ENCODE measurements around the gene SHISA8.

The SHISA8 gene

DNA sequence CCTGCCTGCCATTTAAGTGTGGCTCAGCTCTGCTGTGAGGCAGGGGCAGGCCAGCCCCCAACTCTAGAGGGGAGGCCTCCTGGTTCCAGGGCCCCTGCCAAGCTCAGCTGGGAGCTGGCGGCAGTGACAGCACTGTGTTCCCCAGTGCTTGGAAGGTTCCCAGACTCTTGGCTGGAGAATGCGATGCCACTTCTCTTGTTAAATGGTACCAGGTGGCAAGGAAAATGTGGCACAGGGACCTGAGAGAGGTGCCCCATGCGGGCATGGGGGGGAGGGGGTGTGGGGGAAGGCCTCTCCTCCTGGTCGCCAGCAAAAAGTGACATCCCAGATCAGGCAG, 20.1 kb upstream of the SHISA8 start:
- Histone ChIP-seq H3K4me2 (ENCODE audit: low read depth, low read length, poor library complexity, severe bottlenecking) (no peak overlapping the region), H3K36me3 (ENCODE audit: low read length) (no peaks in the 10 kb centered on the region), H3K27ac (ENCODE audit: low read depth, low read length) (peak overlapping the region; percentile 93)

DNA sequence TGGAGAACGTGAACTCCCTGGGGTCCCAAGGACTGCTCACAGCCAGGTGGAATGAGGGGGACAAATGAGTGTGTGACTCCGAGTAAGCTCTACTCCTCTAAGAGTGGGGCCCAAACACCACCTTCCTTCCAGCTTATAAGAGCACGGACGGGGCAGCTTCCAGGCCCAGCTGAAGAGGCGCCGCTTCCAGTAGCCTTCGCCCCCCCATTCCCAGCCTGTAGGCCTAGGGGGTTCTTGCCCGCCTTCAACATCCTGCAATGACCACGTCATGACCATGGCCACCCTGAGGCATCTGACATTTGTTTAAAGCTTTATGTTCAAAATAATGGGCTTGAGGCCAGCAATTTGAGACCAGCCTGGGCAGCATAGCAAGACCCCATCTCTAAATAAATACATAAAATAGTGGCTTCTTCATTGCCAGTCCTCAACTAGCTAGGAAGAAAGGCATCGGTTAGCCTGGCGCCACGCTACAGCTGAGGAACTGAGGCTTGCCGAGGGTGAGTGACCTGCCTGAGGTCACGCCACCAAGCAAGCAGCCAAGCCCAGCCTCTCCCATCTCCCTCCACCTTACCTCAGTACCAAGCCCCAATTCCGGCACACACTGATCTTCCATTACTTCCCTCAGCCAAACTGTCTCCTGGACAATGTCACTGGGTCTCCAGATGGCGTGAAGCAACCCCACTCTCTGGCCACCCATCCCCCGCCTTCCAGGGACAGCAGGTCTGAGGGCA, 19.6 kb upstream of the SHISA8 start:
- H3K9ac ChIP-seq (ENCODE audit: low read length): no peak overlapping the region
- H3K9me3 ChIP-seq (ENCODE audit: insufficient read depth, low read length): no peaks in the 10 kb centered on the region

More for the DNA sequence above, 20.1 kb upstream of the SHISA8 start:
- H2AFZ ChIP-seq (ENCODE audit: low read depth, low read length, severe bottlenecking): no peak overlapping the region
- no peaks in the 10 kb centered on the region for H3K9me2 ChIP-seq (replicated peaks; ENCODE audit: insufficient read depth, low read length)
- peaks cover 43% of the 10 kb centered on the region for H3F3A ChIP-seq (ENCODE audit: insufficient read depth)
- no peaks in the 10 kb centered on the region for H3K27me3 ChIP-seq (ENCODE audit: low read length)
- H4K20me1 ChIP-seq (ENCODE audit: low read depth, low read length): no peaks in the 10 kb centered on the region
- H3K9ac ChIP-seq (ENCODE audit: low read length): no peak overlapping the region
- no peaks in the 10 kb centered on the region; the same call in 1 of the 2 replicates for H3K79me2 ChIP-seq (ENCODE audit: insufficient read depth, low read length)
- TF ChIP-seq, protein P1, sequence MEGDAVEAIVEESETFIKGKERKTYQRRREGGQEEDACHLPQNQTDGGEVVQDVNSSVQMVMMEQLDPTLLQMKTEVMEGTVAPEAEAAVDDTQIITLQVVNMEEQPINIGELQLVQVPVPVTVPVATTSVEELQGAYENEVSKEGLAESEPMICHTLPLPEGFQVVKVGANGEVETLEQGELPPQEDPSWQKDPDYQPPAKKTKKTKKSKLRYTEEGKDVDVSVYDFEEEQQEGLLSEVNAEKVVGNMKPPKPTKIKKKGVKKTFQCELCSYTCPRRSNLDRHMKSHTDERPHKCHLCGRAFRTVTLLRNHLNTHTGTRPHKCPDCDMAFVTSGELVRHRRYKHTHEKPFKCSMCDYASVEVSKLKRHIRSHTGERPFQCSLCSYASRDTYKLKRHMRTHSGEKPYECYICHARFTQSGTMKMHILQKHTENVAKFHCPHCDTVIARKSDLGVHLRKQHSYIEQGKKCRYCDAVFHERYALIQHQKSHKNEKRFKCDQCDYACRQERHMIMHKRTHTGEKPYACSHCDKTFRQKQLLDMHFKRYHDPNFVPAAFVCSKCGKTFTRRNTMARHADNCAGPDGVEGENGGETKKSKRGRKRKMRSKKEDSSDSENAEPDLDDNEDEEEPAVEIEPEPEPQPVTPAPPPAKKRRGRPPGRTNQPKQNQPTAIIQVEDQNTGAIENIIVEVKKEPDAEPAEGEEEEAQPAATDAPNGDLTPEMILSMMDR (IDR thresholded peaks at IDR 0.05; ENCODE audit: insufficient read depth, low read length, poor library complexity, severe bottlenecking): no peak
- no peak for TF ChIP-seq EZH2phosphoT487 (conservative IDR thresholded peaks at IDR 0.05; ENCODE audit: low read length)
- H3K4me3 ChIP-seq (ENCODE audit: insufficient read depth, low read length, poor library complexity, severe bottlenecking): no peak overlapping the region
- H3K9me3 ChIP-seq (ENCODE audit: insufficient read depth, low read length): no peaks in the 10 kb centered on the region

GRCh38 chr22:41933411-41934177, 18.7 kb upstream of the SHISA8 start:
- H3K4me3 ChIP-seq (ENCODE audit: insufficient read depth, low read length, poor library complexity, severe bottlenecking): no peak overlapping the region
- H3K4me2 ChIP-seq (ENCODE audit: low read depth, low read length, poor library complexity, severe bottlenecking): no peak overlapping the region
- H4K20me1 ChIP-seq (ENCODE audit: low read depth, low read length): no peaks in the 10 kb centered on the region
- H3K9ac ChIP-seq (ENCODE audit: low read length): no peak overlapping the region
- H3K9me3 ChIP-seq (ENCODE audit: insufficient read depth, low read length): no peaks in the 10 kb centered on the region
- peak overlapping the region; percentile 93 for H3K27ac ChIP-seq (ENCODE audit: low read depth, low read length)
- no peaks in the 10 kb centered on the region for H3K27me3 ChIP-seq (ENCODE audit: low read length)
- no peak overlapping the region for H2AFZ ChIP-seq (ENCODE audit: low read depth, low read length, severe bottlenecking)
- TF ChIP-seq, protein P1 (IDR thresholded peaks at IDR 0.05; ENCODE audit: insufficient read depth, low read length, poor library complexity, severe bottlenecking): no peak
- TF ChIP-seq EZH2phosphoT487 (conservative IDR thresholded peaks at IDR 0.05; ENCODE audit: low read length): no peak
- no peaks in the 10 kb centered on the region; the same call in 1 of the 2 replicates for H3K79me2 ChIP-seq (ENCODE audit: insufficient read depth, low read length)
- no peaks in the 10 kb centered on the region for H3K36me3 ChIP-seq (ENCODE audit: low read length)
- peaks cover 37% of the 10 kb centered on the region for H3F3A ChIP-seq (ENCODE audit: insufficient read depth)
- no peaks in the 10 kb centered on the region for H3K9me2 ChIP-seq (replicated peaks; ENCODE audit: insufficient read depth, low read length)

More for the DNA sequence above, 19.6 kb upstream of the SHISA8 start:
- no peaks in the 10 kb centered on the region for H3K27me3 ChIP-seq (ENCODE audit: low read length)
- H3K27ac ChIP-seq (ENCODE audit: low read depth, low read length): peak overlapping the region; percentile 93
- H3K36me3 ChIP-seq (ENCODE audit: low read length): no peaks in the 10 kb centered on the region
- no peak overlapping the region for H3K4me3 ChIP-seq (ENCODE audit: insufficient read depth, low read length, poor library complexity, severe bottlenecking)
- H3K9me2 ChIP-seq (replicated peaks; ENCODE audit: insufficient read depth, low read length): no peaks in the 10 kb centered on the region
- H3K4me2 ChIP-seq (ENCODE audit: low read depth, low read length, poor library complexity, severe bottlenecking): no peak overlapping the region
- TF ChIP-seq, protein P1 (IDR thresholded peaks at IDR 0.05; ENCODE audit: insufficient read depth, low read length, poor library complexity, severe bottlenecking): no peak
- no peak for TF ChIP-seq EZH2phosphoT487 (conservative IDR thresholded peaks at IDR 0.05; ENCODE audit: low read length)
- no peak overlapping the region for H2AFZ ChIP-seq (ENCODE audit: low read depth, low read length, severe bottlenecking)
- no peaks in the 10 kb centered on the region; the same call in 1 of the 2 replicates for H3K79me2 ChIP-seq (ENCODE audit: insufficient read depth, low read length)
- peaks cover 41% of the 10 kb centered on the region for H3F3A ChIP-seq (ENCODE audit: insufficient read depth)
- H4K20me1 ChIP-seq (ENCODE audit: low read depth, low read length): no peaks in the 10 kb centered on the region

All from SU-DHL-6 (cell line).